Large intestine (tissue), 3 donors: ENCODE measurements around the gene ELFN2. TPM values are rescaled to one million over a fixed set of nuclear protein-coding genes. Genes with fewer than 3 reads are reported as not detected.

Experiments
- DNase-seq, 2 donors: peaks; one replicate each; pipeline versions ENCODE4 v3.0.0 to v3.0.0-alpha.2; 2013
- H3K27ac ChIP-seq: one replicate; pipeline ENCODE4 v1.5.1; 2013; ENCODE audit warnings: low read length
- H3K27me3 ChIP-seq: 2 replicates; pipeline ENCODE4 v1.6.1; 2013; ENCODE audit warnings: low read length; ENCODE audit not compliant: control insufficient read depth, insufficient read depth
- H3K36me3 ChIP-seq: 2 replicates; pipeline ENCODE4 v1.6.1; 2013; ENCODE audit warnings: low read length; ENCODE audit not compliant: control insufficient read depth, insufficient read depth
- H3K4me1 ChIP-seq: one replicate; pipeline ENCODE4 v1.6.1; 2013; ENCODE audit warnings: low read length; ENCODE audit not compliant: control insufficient read depth, insufficient read depth
- H3K4me3 ChIP-seq: one replicate; pipeline ENCODE4 v1.5.1; 2013; ENCODE audit warnings: low read length
- H3K9me3 ChIP-seq: one replicate; pipeline ENCODE4 v1.6.1; 2013; ENCODE audit warnings: mild to moderate bottlenecking, low read depth, low read length, moderate library complexity; ENCODE audit not compliant: control insufficient read depth
- WGBS: methylation state at CpG from one replicate; pipeline ENCODE4 v1.1.5; 2013; ENCODE audit warnings: low lambda C conversion rate; ENCODE audit not compliant: insufficient coverage; 5-methylcytosine and 5-hydroxymethylcytosine counted together
- polyA plus RNA-seq: library from polyadenylated mRNA; unstranded; fragments of 120-200 nt; gene quantifications from one replicate; pipeline ENCODE4 v1.2.1, GENCODE V29; 2013

ELFN2 gene
- polyA plus RNA-seq, 1 donor: 0.27 TPM

DNA sequence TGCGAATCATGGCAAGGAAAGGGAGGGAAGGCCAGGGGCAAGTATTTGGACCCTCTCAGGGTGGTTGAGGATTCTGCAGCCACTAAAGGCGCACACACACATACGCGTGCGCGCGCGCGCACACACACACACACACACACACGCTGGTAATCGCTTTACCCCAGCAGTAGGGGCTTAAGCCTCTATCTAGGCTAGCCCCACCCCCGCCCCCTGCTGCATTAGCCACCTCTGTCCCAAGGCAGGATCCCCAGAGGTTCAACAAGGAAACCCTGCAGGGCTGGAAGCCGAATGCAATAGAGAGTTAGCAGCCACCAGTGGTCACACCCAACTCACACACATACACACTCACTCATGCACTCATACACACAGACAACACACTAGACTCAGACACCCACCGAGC lies 28.6 kb upstream of the ELFN2 start:
- no peak for DNase-seq
- Histone ChIP-seq H3K36me3 (no peaks in the 10 kb centered on the region), H3K4me3 (no peak overlapping the region), H3K4me1 (peaks cover 13% of the 10 kb centered on the region), H3K27me3 (no peaks in the 10 kb centered on the region), H3K27ac (no peak overlapping the region), H3K9me3 (no peaks in the 10 kb centered on the region)
- WGBS: no CpG with 5 or more reads among the region's 14 CpGs

DNA sequence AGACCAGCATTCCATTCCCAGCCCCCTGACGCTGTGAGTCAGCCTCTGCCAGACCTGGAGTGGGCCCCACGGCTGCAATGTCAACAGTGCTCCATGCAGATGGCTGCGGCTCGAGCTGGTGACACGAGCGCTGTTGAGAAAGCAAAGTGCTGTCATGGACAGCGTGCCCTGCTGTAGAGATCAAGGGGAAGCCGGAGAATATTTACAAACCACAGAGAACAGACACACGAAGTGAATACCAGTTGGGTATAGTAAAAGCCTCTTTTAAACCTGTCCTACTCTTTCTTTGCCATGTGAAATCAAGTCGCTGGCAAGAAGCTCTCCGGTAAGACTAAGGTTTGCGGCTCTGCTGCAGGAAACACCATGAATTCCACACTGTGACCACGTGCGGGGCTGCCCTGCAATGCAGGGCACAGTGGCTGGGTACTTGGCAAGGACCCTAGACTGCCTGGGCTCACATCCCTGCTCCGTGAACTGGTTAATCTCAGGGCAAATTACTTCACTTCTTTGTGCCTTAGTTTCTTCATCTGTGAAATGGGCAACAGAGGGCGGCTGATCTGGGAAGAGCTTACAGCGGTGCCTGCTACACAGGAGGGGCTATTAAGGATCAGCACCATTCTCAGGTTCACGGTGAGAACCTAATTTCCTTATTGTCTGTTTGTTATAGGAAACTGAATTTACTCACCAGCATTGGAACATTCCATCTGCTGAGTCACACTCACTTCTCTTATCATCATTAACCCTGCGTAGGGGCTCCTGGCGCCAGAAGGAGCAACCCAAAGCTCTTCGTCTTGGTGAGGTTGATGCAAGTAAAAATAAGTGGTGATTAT lies 27.8 kb upstream of the ELFN2 start:
- peaks cover 13% of the 10 kb centered on the region for H3K4me1 ChIP-seq
- H3K4me3 ChIP-seq: no peak overlapping the region
- no peaks in the 10 kb centered on the region for H3K36me3 ChIP-seq
- no peaks in the 10 kb centered on the region for H3K9me3 ChIP-seq
- 20% methylated on average over 1 of the region's 21 CpGs for WGBS
- no peaks in the 10 kb centered on the region for H3K27me3 ChIP-seq
- peak; percentile 48 to 76 for DNase-seq
- H3K27ac ChIP-seq: peak overlapping the region; percentile 37

DNA sequence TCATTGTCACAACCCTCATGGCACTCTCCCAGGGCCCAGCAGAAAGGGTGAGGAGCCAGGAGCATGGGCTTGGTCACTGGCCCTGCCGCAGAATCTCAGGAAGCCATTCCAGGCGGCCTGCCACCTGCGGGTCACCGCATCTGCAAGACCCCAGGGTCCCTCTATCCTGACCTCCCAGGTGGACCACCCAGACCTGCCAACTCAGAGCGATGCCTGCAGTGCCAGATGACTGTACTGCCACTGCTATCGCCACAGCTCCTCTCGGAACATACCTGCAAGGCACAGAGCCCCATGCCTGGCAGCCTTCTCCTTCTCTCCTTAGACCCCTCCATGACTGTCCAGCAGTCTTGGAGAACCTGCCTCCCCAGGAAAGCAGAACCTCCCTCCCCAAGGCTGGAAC lies 26.4 kb upstream of the ELFN2 start:
- H3K27ac ChIP-seq: no peak overlapping the region
- no CpG with 5 or more reads among the region's 7 CpGs for WGBS
- no peaks in the 10 kb centered on the region for H3K27me3 ChIP-seq

DNA sequence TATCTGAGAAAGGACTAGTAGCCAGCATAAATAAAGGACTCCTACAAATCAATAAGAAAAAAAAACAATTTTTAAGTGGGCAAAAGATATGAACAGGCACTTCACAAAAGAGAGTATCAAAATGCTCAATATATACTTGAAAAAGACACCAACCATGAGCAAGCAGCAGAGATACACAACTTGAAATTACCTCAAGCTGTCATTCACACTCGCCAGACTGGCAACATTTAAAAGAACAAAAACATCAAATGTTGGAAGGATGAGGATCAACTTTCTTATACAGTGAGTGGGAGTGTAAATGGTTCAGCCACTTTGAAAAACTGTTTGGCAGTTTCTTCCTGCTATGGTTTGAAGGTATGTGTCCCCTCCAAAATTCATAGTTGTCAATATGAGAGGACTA lies 23.9 kb upstream of the ELFN2 start:
- no peak for DNase-seq
- Histone ChIP-seq H3K36me3 (no peaks in the 10 kb centered on the region), H3K27me3 (no peaks in the 10 kb centered on the region), H3K27ac (no peak overlapping the region), H3K9me3 (no peaks in the 10 kb centered on the region), H3K4me1 (peaks cover 13% of the 10 kb centered on the region), H3K4me3 (no peak overlapping the region)
- 100% methylated on average over 1 of the region's 1 CpG for WGBS

More for the DNA sequence above, 26.4 kb upstream of the ELFN2 start:
- peaks cover 13% of the 10 kb centered on the region for H3K4me1 ChIP-seq
- no peak for DNase-seq
- no peak overlapping the region for H3K4me3 ChIP-seq
- no peaks in the 10 kb centered on the region for H3K36me3 ChIP-seq
- no peaks in the 10 kb centered on the region for H3K9me3 ChIP-seq

DNA sequence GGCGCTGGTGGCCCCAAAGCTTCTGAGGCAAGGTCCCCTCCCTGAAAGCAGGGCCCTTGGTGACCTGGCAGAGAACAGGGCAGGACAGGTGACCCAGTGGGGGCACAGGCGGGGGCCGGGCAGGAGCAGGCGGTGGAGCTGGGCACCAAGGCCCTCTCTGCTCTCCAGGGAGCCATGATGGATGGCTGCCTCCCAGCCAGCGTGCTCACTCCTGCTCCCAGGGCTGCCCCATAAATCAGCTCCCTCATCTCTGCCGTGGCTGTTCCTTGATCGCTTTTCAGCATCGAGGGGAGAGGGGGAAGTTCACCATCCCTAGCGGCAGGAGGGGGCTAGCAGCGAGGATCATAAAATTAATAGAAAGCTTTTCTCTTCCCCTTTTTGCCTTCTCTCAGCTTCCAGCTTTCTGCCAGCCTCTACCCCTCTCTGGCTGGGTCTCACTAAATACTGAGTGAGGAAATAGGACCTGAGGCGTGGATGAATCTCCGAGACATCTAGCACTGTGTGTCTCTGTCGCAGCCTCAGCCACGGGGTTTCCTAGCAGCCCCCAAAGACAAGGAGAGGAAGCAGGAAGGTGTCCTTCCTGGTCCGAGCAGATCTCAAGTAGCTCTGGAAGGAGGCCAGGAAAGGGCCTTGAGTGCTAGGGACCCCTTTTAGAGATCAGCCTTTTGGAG lies 22.2 kb upstream of the ELFN2 start:
- Histone ChIP-seq H3K36me3 (no peaks in the 10 kb centered on the region), H3K9me3 (no peaks in the 10 kb centered on the region), H3K27me3 (no peaks in the 10 kb centered on the region), H3K4me1 (peaks cover under 1% of the 10 kb centered on the region), H3K27ac (no peak overlapping the region), H3K4me3 (no peak overlapping the region)
- no CpG with 5 or more reads among the region's 15 CpGs for WGBS
- DNase-seq: no peak

DNA sequence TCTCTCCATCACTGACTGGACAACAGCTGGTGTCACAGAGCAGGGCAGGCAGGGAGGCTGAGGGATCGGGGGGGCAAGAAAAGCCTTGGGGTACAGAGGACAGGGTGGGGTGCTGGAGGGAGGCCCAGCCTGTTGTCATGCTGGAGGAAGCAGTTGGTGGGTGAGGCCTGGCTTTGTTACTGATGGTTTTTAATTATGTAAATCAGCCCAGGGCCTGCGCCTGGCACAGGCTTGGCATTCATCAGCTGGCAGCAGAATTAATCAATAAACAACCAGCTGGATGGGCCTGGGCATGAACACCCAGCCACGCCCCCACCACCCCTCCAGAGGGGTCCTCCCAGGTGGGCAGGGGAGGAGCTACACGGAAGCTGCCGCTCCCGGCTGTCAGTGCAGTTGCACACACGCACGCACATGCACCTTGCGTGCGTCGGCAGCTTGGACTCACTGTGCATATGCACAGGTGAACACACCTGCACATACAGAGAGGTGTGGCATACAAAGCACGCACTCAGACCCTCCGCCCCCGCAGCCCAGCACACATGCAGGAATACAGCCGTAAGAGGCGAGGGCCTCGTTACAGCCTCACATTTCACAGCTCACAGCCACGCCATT lies 21.3 kb upstream of the ELFN2 start:
- DNase-seq: no peak
- Histone ChIP-seq H3K4me1 (no peaks in the 10 kb centered on the region), H3K27me3 (no peaks in the 10 kb centered on the region), H3K4me3 (no peak overlapping the region), H3K9me3 (no peaks in the 10 kb centered on the region), H3K27ac (no peak overlapping the region), H3K36me3 (no peaks in the 10 kb centered on the region)
- no CpG with 5 or more reads among the region's 18 CpGs for WGBS

DNA sequence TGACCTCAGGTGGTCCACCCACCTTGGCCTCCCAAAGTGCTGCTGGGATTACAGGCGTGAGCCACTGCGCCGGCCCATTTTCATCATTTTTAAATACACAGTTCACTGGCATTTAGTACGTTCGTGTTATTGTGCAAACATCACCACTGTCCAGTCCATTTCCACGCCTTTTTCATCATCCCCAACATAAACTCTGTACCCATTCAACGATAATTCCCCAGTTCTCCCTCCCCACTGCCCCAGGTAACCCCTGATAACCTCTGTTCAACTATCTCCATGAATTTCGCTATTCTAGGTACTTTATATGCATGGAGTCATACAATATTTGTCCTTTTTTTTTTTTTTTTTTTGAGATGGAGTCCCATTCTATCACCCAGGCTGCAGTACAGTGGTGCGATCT lies 18.2 kb upstream of the ELFN2 start:
- Histone ChIP-seq H3K9me3 (no peaks in the 10 kb centered on the region), H3K27ac (no peak overlapping the region), H3K36me3 (no peaks in the 10 kb centered on the region), H3K27me3 (no peaks in the 10 kb centered on the region), H3K4me1 (no peaks in the 10 kb centered on the region), H3K4me3 (no peak overlapping the region)
- 83% methylated on average over 5 of the region's 9 CpGs for WGBS
- no peak for DNase-seq

DNA sequence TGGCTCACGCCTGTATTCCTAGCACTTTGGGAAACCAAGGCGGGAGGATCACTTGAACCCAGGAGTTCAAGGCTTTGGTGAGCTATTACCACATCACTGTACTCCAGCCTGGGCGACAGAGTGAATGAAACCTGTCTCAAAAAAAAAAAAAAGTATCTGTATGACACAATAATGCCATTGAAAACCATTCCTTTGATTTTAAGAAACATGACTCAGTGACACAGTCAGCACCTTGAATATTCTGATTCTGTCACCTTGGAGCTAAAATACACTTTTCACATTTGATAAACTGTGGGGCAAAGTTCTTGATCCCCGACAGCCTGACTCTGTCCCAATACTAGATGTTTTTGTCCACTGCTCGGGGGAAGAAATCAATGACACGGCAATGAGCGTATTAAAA lies 16.7 kb upstream of the ELFN2 start:
- no peaks in the 10 kb centered on the region for H3K27me3 ChIP-seq
- no CpG with 5 or more reads among the region's 7 CpGs for WGBS

DNA sequence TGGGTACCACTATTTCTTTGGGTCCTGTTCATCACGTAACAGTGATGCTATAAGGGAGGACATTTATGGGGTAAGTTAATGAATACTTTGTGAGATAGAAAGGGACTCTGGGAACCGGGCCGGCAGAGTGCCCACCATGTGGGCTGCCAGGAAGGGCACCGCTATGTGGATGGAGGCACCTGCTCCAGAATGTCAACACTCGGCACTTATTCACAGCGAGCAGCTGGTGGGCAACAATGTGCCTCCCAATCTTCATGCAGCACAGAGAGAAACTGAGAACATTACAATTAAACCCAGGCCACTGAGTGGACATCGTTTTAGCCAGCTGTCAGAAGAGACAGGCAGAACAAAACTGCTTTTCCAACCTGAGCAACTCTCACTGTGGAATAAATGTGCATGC lies 15.8 kb upstream of the ELFN2 start:
- Histone ChIP-seq H3K27me3 (no peaks in the 10 kb centered on the region), H3K27ac (no peak overlapping the region), H3K4me1 (no peaks in the 10 kb centered on the region), H3K9me3 (no peaks in the 10 kb centered on the region), H3K36me3 (no peaks in the 10 kb centered on the region), H3K4me3 (no peak overlapping the region)
- no CpG with 5 or more reads among the region's 7 CpGs for whole genome bisulfite sequencing
- DNase-seq: no peak

More for the DNA sequence above, 16.7 kb upstream of the ELFN2 start:
- no peaks in the 10 kb centered on the region for H3K36me3 ChIP-seq
- no peak for DNase-seq
- no peaks in the 10 kb centered on the region for H3K4me1 ChIP-seq
- H3K27ac ChIP-seq: no peak overlapping the region
- no peak overlapping the region for H3K4me3 ChIP-seq
- H3K9me3 ChIP-seq: no peaks in the 10 kb centered on the region

DNA sequence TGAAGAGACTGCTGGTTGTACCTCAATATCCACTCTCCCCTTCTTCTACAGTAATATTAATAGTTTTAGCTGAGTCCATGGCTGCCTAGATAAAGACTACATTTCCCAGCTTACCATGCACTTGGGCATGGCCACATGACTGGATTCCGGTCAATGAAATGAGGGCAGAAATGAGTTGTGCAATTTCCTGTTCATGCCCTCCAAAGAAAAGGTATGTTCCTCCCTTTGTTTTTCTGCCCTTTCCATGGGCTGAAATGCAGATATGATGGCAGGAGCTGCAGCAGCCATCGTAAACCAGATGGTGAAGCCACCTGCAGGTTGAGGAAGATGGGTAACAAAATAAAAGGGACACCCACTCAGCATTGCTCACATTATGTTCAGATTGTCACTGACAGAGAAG lies 15.3 kb upstream of the ELFN2 start:
- H3K27me3 ChIP-seq: no peaks in the 10 kb centered on the region
- no CpG with 5 or more reads among the region's 2 CpGs for WGBS

More for the DNA sequence above, 15.3 kb upstream of the ELFN2 start:
- Histone ChIP-seq H3K36me3 (no peaks in the 10 kb centered on the region), H3K4me1 (no peaks in the 10 kb centered on the region), H3K27ac (no peak overlapping the region), H3K4me3 (no peak overlapping the region), H3K9me3 (no peaks in the 10 kb centered on the region)
- DNase-seq: no peak
